HEK293 (cell line): ENCODE data around the gene SEC24C.

Experiments
- CTCF ChIA-PET: fragments of 350-600 bp; formaldehyde crosslinking; extraction: SDS; loops from one replicate; lab custom pipeline; 2021; ENCODE audit warnings: antibody characterized with exemption; lab: Yijun Ruan, JAX
- POLR2A ChIA-PET: fragments of 300-600 bp; formaldehyde crosslinking; extraction: SDS; loops from one replicate; lab custom pipeline; 2020; ENCODE audit warnings: antibody characterized with exemption, inconsistent platforms; lab: Yijun Ruan, JAX
- H3K27ac ChIP-seq: fragments of 200-500 bp; sonication (Bioruptor generic); 2 replicates; pipeline ENCODE4 v1.5.1; 2014; ENCODE audit warnings: low read depth, low read length, control low read depth, inconsistent platforms; ENCODE audit errors: extremely low read depth
- H3K36me3 ChIP-seq, 2 experiments: fragments of 200-500 bp in 1 of 2; sonication (Bioruptor generic) in 1 of 2; 1 replicate in 1 of 2; 2 replicates in 1 of 2; pipeline ENCODE4 v1.5.1; 2014 to 2017; ENCODE audit warnings: inconsistent platforms in 2 of 2, low read length in 2 of 2; ENCODE audit not compliant: control insufficient read depth in 2 of 2, insufficient read depth in 1 of 2
- H3K4me1 ChIP-seq: fragments of 200-500 bp; sonication (Bioruptor generic); 2 replicates; pipeline ENCODE4 v1.5.1; 2014; ENCODE audit warnings: mild to moderate bottlenecking, low read length, inconsistent platforms; ENCODE audit not compliant: control insufficient read depth, insufficient read depth
- H3K4me3 ChIP-seq: 2 replicates; pipeline ENCODE4 v1.5.1; 2011; ENCODE audit warnings: low read depth, mild to moderate bottlenecking, control low read depth, low read length, moderate library complexity
- H3K9me3 ChIP-seq: fragments of 200-500 bp; sonication (Bioruptor generic); 2 replicates; pipeline ENCODE4 v1.5.1; 2014; ENCODE audit warnings: low read depth, low read length, inconsistent platforms; ENCODE audit not compliant: control insufficient read depth, insufficient read depth
- EGR2 ChIP-seq: fragments of 450-650 bp; formaldehyde crosslinking; IDR thresholded peaks from 2 replicates; pipeline ENCODE4 v1.5.1; 2016; ENCODE audit warnings: low read depth, missing biosample characterization, missing genetic modification characterization
- HOXA7 ChIP-seq: sonication (generic); formaldehyde crosslinking; IDR thresholded peaks from 2 replicates; pipeline ENCODE4 v1.8.1; 2022; ENCODE audit warnings: missing genetic modification reagents, borderline replicate concordance
- OSR2 ChIP-seq: fragments of 450-650 bp; formaldehyde crosslinking; IDR thresholded peaks from 2 replicates; pipeline ENCODE4 v1.5.1; 2016; ENCODE audit warnings: missing biosample characterization, missing genetic modification characterization
- PRDM2 ChIP-seq: fragments of 450-650 bp; formaldehyde crosslinking; IDR thresholded peaks from 2 replicates; pipeline ENCODE4 v1.5.1; 2016; ENCODE audit warnings: missing biosample characterization, missing genetic modification characterization, borderline replicate concordance
- SP3 ChIP-seq: fragments of 450-650 bp; formaldehyde crosslinking; IDR thresholded peaks from 2 replicates; pipeline ENCODE4 v1.5.1; 2016; ENCODE audit warnings: missing biosample characterization, missing genetic modification characterization
- ZNF146 ChIP-seq: fragments of 450-650 bp; formaldehyde crosslinking; IDR thresholded peaks from 2 replicates; pipeline ENCODE4 v1.5.1; 2016; ENCODE audit warnings: missing biosample characterization, missing genetic modification characterization
- ZNF211 ChIP-seq: fragments of 450-650 bp; formaldehyde crosslinking; IDR thresholded peaks from 2 replicates; pipeline ENCODE4 v1.5.1; 2016; ENCODE audit warnings: low read depth, missing biosample characterization, missing genetic modification characterization
- ZNF391 ChIP-seq: fragments of 450-650 bp; formaldehyde crosslinking; IDR thresholded peaks from 2 replicates; pipeline ENCODE4 v1.5.1; 2016; ENCODE audit warnings: low read depth, missing biosample characterization, missing genetic modification characterization, borderline replicate concordance
- ZNF423 ChIP-seq: fragments of 450-650 bp; formaldehyde crosslinking; IDR thresholded peaks from 2 replicates; pipeline ENCODE4 v1.5.1; 2016; ENCODE audit warnings: missing biosample characterization, missing genetic modification characterization
- ZNF521 ChIP-seq: fragments of 450-650 bp; formaldehyde crosslinking; IDR thresholded peaks from 2 replicates; pipeline ENCODE4 v1.5.1; 2017; ENCODE audit warnings: missing biosample characterization, mild to moderate bottlenecking, missing genetic modification characterization
- ZNF585B ChIP-seq: fragments of 450-650 bp; formaldehyde crosslinking; IDR thresholded peaks from 2 replicates; pipeline ENCODE4 v1.5.1; 2016; ENCODE audit warnings: missing biosample characterization, missing genetic modification characterization
- ZNF610 ChIP-seq: fragments of 450-650 bp; formaldehyde crosslinking; IDR thresholded peaks from 2 replicates; pipeline ENCODE4 v1.5.1; 2016; ENCODE audit warnings: missing biosample characterization, missing genetic modification characterization, borderline replicate concordance
- ZNF704 ChIP-seq: fragments of 450-650 bp; formaldehyde crosslinking; IDR thresholded peaks from 2 replicates; pipeline ENCODE4 v1.5.1; 2016; ENCODE audit warnings: missing biosample characterization, missing genetic modification characterization
- ZNF768 ChIP-seq: fragments of 450-650 bp; formaldehyde crosslinking; IDR thresholded peaks from 2 replicates; pipeline ENCODE4 v1.5.1; 2018; ENCODE audit warnings: missing biosample characterization, mild to moderate bottlenecking, missing genetic modification characterization
- ZSCAN30 ChIP-seq: fragments of 450-650 bp; IDR thresholded peaks from 2 replicates; pipeline ENCODE4 v1.5.1; 2018; ENCODE audit warnings: missing biosample characterization, mild to moderate bottlenecking, missing genetic modification characterization, moderate library complexity
- TF ChIP-seq, protein P1 (sequence below): fragments of 450-650 bp; formaldehyde crosslinking; IDR thresholded peaks from 2 replicates; pipeline ENCODE4 v1.5.1; 2017; ENCODE audit warnings: missing biosample characterization, missing genetic modification characterization
- TF ChIP-seq, protein P2 (sequence below): fragments of 450-650 bp; formaldehyde crosslinking; IDR thresholded peaks from 2 replicates; pipeline ENCODE4 v1.5.1; 2016; ENCODE audit warnings: missing biosample characterization, missing genetic modification characterization, low read depth
- TF ChIP-seq, protein P3 (sequence below): fragments of 450-650 bp; formaldehyde crosslinking; IDR thresholded peaks from 2 replicates; pipeline ENCODE4 v1.5.0; 2017; ENCODE audit warnings: missing biosample characterization, missing genetic modification characterization, borderline replicate concordance

SEC24C gene

DNA sequence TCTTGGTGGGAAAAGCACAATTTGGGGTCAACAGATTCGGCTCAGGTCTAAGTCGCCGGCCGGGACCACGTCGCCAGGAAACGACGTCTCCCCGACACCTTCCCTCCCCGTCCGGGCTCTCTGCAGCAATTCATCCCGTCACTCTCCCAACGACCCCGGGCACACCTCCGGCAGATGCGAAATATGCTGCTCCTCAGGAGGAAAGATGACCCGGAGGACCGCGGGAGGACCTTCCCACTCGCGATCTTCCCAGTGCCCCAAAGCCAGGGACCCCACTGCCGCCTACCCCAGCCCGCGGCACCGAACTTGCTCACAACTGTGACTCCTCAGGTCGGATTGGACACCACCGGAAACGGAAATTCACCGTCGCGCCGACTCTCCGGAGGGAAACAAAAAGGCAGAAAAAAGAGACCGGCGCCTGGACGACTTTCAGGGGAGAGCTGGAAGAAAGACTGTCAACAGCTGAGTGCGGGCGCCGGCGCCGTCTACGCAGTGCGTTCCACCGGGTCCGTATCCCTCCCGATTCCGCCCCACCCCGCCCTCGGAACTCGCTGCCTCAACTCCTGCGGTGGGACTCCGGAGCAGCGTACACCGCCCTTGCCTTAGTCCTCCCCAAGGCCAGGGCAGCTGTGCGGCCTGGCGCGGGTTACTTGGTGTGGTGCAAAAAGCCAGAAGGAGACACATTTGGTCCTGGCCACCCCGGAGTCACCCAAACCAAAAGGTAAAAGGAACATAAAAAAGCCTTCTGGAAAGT is 13.8 kb upstream of the SEC24C start (continued):
- TF ChIP-seq HOXA7 (CRISPR knock-in tag): no peak
- TF ChIP-seq ZNF610 (tag by site-specific recombination): peak; percentile 60
- TF ChIP-seq SP3 (tag by site-specific recombination): peak; percentile 72
- peak; percentile 86 for TF ChIP-seq ZSCAN30 (tag by site-specific recombination)
- TF ChIP-seq, protein P1, sequence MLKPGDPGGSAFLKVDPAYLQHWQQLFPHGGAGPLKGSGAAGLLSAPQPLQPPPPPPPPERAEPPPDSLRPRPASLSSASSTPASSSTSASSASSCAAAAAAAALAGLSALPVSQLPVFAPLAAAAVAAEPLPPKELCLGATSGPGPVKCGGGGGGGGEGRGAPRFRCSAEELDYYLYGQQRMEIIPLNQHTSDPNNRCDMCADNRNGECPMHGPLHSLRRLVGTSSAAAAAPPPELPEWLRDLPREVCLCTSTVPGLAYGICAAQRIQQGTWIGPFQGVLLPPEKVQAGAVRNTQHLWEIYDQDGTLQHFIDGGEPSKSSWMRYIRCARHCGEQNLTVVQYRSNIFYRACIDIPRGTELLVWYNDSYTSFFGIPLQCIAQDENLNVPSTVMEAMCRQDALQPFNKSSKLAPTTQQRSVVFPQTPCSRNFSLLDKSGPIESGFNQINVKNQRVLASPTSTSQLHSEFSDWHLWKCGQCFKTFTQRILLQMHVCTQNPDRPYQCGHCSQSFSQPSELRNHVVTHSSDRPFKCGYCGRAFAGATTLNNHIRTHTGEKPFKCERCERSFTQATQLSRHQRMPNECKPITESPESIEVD (tag by site-specific recombination): no peak
- peak; percentile 69; the same call in 1 of the 2 replicates for TF ChIP-seq ZNF704
- TF ChIP-seq ZNF423: no peak
- no peak for TF ChIP-seq ZNF585B (tag by site-specific recombination)

- CTCF ChIA-PET: interaction anchor here (0.6 to 0.7 kb wide), 2 partner anchors 49 to 636 kb away, joined by 3 to 4 read pairs; no protein-coding TSS in a partner anchor
- TF ChIP-seq OSR2 (tag by site-specific recombination) (no peak), ZNF211 (no peak), ZNF521 (tag by site-specific recombination) (no peak), ZNF146 (no peak), ZNF768 (tag by site-specific recombination) (no peak), EGR2 (no peak), ZNF391 (tag by site-specific recombination) (no peak), PRDM2 (no peak)
- TF ChIP-seq, protein P2, sequence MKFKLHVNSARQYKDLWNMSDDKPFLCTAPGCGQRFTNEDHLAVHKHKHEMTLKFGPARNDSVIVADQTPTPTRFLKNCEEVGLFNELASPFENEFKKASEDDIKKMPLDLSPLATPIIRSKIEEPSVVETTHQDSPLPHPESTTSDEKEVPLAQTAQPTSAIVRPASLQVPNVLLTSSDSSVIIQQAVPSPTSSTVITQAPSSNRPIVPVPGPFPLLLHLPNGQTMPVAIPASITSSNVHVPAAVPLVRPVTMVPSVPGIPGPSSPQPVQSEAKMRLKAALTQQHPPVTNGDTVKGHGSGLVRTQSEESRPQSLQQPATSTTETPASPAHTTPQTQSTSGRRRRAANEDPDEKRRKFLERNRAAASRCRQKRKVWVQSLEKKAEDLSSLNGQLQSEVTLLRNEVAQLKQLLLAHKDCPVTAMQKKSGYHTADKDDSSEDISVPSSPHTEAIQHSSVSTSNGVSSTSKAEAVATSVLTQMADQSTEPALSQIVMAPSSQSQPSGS (tag by site-specific recombination): no peak
- TF ChIP-seq, protein P3, sequence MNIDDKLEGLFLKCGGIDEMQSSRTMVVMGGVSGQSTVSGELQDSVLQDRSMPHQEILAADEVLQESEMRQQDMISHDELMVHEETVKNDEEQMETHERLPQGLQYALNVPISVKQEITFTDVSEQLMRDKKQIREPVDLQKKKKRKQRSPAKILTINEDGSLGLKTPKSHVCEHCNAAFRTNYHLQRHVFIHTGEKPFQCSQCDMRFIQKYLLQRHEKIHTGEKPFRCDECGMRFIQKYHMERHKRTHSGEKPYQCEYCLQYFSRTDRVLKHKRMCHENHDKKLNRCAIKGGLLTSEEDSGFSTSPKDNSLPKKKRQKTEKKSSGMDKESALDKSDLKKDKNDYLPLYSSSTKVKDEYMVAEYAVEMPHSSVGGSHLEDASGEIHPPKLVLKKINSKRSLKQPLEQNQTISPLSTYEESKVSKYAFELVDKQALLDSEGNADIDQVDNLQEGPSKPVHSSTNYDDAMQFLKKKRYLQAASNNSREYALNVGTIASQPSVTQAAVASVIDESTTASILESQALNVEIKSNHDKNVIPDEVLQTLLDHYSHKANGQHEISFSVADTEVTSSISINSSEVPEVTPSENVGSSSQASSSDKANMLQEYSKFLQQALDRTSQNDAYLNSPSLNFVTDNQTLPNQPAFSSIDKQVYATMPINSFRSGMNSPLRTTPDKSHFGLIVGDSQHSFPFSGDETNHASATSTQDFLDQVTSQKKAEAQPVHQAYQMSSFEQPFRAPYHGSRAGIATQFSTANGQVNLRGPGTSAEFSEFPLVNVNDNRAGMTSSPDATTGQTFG (tag by site-specific recombination): no peak
- TF ChIP-seq, all 188 proteins: peak for 0
- H3K27ac ChIP-seq: no peak overlapping the region; the same call in 1 of the 2 replicates
- POLR2A ChIA-PET: interaction anchor here (1.0 to 3.0 kb wide), 10 partner anchors 10 to 635 kb away, joined by 3 to 48 read pairs (median 4); partner anchors contain the start of genes CHCHD1, P4HA1, SEC24C and ZSWIM8
- H3K9me3 ChIP-seq: no peaks in the 10 kb centered on the region
- H3K36me3 ChIP-seq: peaks cover 2 to 36% of the 10 kb centered on the region in 2 experiments; a peak in 2 of 3 replicates
- no peaks in the 10 kb centered on the region for H3K4me1 ChIP-seq
- H3K4me3 ChIP-seq: no peak overlapping the region
Measured at GRCh38 chr10:73731588-73732375, 12.4 kb upstream of the SEC24C start.
